ENCODE results near the gene LDB2. TPM values are rescaled to one million over a fixed set of nuclear protein-coding genes. Genes with fewer than 3 reads are reported as not detected.

Gene LDB2
- total RNA-seq, 4 donors from 2014 or later: 3.9 to 43.7 (median 7.8) TPM

- TF ChIP-seq POLR2A (IDR thresholded peaks at IDR 0.05): no peak
- TF ChIP-seq CTCF (IDR thresholded peaks at IDR 0.05): no peak
- no peaks in the 10 kb centered on the region for H3K36me3 ChIP-seq
- H3K4me1 ChIP-seq: no peaks in the 10 kb centered on the region
- DNase-seq: no peak
- H3K27me3 ChIP-seq: no peaks in the 10 kb centered on the region
- H3K27ac ChIP-seq: peak overlapping the region in 2 of 4 donors; percentile 19 to 33
- no peaks in the 10 kb centered on the region for H3K9me3 ChIP-seq
- H3K4me3 ChIP-seq: no peak overlapping the region
Observed at GRCh38 chr4:16893141-16893651, 5.2 kb downstream of the LDB2 start.

- no peaks in the 10 kb centered on the region for H3K27me3 ChIP-seq
- DNase-seq: no peak
Observed at GRCh38 chr4:16890651-16891050, 7.8 kb downstream of the LDB2 start.

GRCh38 chr4:16889945-16890344, 8.5 kb downstream of the LDB2 start:
- TF ChIP-seq POLR2A (IDR thresholded peaks at IDR 0.05) (no peak), CTCF (IDR thresholded peaks at IDR 0.05) (no peak)
- Histone ChIP-seq H3K4me1 (no peaks in the 10 kb centered on the region), H3K27me3 (no peaks in the 10 kb centered on the region), H3K4me3 (no peak overlapping the region), H3K27ac (no peak overlapping the region), H3K9me3 (no peaks in the 10 kb centered on the region), H3K36me3 (no peaks in the 10 kb centered on the region)
- DNase-seq: no peak

More at GRCh38 chr4:16890651-16891050, 7.8 kb downstream of the LDB2 start:
- H3K9me3 ChIP-seq: no peaks in the 10 kb centered on the region
- H3K4me1 ChIP-seq: no peaks in the 10 kb centered on the region
- TF ChIP-seq CTCF (IDR thresholded peaks at IDR 0.05) (no peak), POLR2A (IDR thresholded peaks at IDR 0.05) (no peak)
- no peak overlapping the region for H3K27ac ChIP-seq
- H3K4me3 ChIP-seq: no peak overlapping the region
- no peaks in the 10 kb centered on the region for H3K36me3 ChIP-seq

GRCh38 chr4:16887887-16888286, 10.6 kb downstream of the LDB2 start:
- no peak for DNase-seq
- H3K36me3 ChIP-seq: no peaks in the 10 kb centered on the region
- no peaks in the 10 kb centered on the region for H3K4me1 ChIP-seq
- no peak overlapping the region for H3K4me3 ChIP-seq
- no peak overlapping the region for H3K27ac ChIP-seq
- no peak for TF ChIP-seq CTCF (IDR thresholded peaks at IDR 0.05)
- no peak for TF ChIP-seq POLR2A (IDR thresholded peaks at IDR 0.05)
- H3K9me3 ChIP-seq: no peaks in the 10 kb centered on the region
- H3K27me3 ChIP-seq: no peaks in the 10 kb centered on the region

- no peaks in the 10 kb centered on the region for H3K4me1 ChIP-seq
- H3K9me3 ChIP-seq: no peaks in the 10 kb centered on the region
- no peak overlapping the region for H3K27ac ChIP-seq
- DNase-seq: no peak
- no peaks in the 10 kb centered on the region for H3K27me3 ChIP-seq
- TF ChIP-seq CTCF (IDR thresholded peaks at IDR 0.05) (no peak), POLR2A (IDR thresholded peaks at IDR 0.05) (no peak)
- no peak overlapping the region for H3K4me3 ChIP-seq
- H3K36me3 ChIP-seq: no peaks in the 10 kb centered on the region
Observed at GRCh38 chr4:16884673-16885460, 13.6 kb downstream of the LDB2 start.
